GM21367 (cell line): ENCODE measurements around the gene DNAAF5.

Source experiments
- ATAC-seq: cut with Tn5 transposase; IDR thresholded peaks from one replicate; pipeline ENCODE4 v1.9.1; 2021; ENCODE audit not compliant: unreplicated experiment

DNAAF5 gene

DNA sequence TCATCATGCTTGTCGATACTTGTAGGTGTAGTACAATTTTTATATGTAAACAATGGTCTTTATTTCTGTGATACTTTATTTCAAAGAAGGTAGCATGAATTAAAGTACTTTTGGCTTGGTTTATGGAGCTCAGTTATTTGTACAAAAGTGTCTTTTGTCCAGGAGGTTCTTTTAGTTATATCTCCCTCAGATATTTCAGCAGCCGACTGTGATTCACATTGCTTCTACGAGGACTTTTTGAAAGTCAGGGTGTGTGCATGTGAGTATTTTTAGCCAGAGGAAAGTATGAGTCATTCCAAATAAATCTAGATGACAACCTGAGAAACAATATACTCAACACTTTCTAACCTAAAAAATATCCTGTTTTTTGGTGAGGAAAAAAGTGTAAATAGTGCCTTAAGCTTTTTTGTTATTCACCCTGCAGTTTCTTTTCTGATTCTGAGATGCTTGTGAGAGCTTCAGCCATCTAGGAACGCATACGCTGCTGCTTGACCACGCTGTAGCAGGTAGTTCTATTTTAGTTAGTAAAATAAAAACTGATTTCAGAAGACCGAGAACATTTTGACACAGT is 105.2 kb downstream of the DNAAF5 start:
- peak; percentile 47 for ATAC-seq

GRCh38 chr7:832167-832967 is 105.9 kb downstream of the DNAAF5 start, which contains the start of gene SUN1:
TSS of gene SUN1 (plus strand) at chr7:832476. CDS start at chr7:832525, 49 bp downstream.
- peak; percentile 15 for ATAC-seq

GRCh38 chr7:832968-833424 is 106.5 kb downstream of the DNAAF5 start:
- ATAC-seq: no peak

DNA sequence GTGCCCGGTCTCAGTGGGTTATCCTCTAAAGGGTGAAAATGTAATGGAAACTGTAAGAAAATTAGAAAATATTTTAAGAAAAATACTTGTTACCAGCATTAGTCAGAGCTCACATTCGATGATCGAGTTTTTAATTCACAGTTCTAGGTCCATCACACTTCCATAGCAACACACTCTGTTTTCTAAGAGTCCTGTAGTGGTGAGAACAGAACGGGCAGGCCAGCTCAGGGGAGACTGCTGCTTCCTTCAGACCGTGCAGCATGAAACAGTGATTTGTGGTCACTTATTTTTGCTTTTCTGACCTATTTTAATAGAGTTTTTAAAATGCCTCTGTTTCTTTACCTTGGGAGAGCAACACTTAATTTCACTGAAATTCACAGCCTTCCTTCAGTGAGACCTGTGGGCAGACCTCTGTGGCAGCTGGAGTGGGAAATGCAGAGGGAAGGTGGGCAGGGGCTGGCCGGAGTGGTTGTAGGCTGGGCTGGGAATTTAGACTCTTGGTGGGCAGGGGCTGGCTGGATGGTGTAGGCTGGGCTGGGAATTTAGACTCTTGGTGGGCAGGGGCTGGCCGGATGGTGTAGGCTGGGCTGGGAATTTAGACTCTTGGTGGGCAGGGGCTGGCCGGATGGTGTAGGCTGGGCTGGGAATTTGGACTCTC is 107.2 kb downstream of the DNAAF5 start:
- no peak for ATAC-seq

DNA sequence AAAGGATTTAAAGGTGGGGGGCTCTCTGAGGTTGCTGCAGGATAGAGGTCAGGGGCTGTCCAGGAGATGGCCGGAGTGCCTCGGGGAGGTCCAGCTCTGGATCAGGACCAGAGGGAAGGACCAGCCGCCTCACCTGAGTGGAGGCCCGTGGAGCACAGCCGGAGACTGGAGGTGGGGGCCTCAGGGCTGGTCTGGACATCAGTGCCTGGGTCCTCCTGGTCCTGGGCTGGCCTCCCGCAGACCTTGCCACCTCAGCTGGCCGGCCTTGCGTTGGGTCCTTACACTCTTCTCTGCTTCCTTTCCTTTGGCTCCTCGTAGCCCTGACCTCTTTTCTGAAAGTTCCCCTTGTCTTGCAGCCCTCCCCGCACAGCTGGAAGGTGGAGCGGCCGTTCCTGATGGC is 107.8 kb downstream of the DNAAF5 start:
- no peak for ATAC-seq

DNA sequence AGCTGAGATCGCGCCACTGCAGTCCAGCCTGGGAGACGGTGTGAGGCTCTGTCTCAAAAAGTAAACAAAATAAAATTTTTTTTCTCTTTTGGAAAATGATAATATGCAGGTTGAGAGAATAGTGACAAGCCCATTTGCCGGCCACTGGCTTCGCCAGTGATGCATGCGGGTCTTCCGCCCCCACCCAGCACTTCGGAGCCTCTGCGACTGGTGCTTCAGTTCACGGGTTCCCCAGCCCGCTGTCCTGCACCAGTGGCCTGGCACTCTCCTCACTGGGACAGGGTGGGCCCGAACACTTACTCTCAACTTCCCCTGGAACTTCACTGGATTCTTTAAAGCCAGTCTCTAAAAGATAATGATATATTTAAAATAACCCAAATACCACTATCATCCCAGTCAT is 108.5 kb downstream of the DNAAF5 start:
- ATAC-seq: no peak

GRCh38 chr7:835485-836401 is 109.2 kb downstream of the DNAAF5 start:
- ATAC-seq: no peak
